Measurements from ENCODE around the gene PRDM5. TPM values are rescaled to one million over a fixed set of nuclear protein-coding genes. Genes with fewer than 3 reads are reported as not detected.

The PRDM5 gene
- total and polyA plus RNA-seq, 10 of the 15 experiments (the other 5 are each of a cell fraction or from before 2014, with no cell fraction given): 0.07 TPM; not detected in 9

- no peak overlapping the region for H2AFZ ChIP-seq (ENCODE audit: control insufficient read depth, low read depth, low read length)
- no peak overlapping the region for H3K4me3 ChIP-seq
- WGBS (ENCODE audit: insufficient coverage, insufficient replicate concordance, low lambda C conversion rate, missing lambda C conversion rate): 0% methylated on average over 3 of the region's 3 CpGs
- ChIA-PET POLR2A (no interaction called here), SMC1A (ENCODE audit: uncharacterized antibody, unreplicated experiment) (no interaction called here), CTCF (no interaction called here), RAD21 (ENCODE audit: unreplicated experiment) (no interaction called here)
- H3K4me2 ChIP-seq (ENCODE audit: control insufficient read depth, insufficient read depth): no peak overlapping the region
- no peak overlapping the region for H3K9ac ChIP-seq (ENCODE audit: control insufficient read depth, insufficient read depth, low read length)
- BruUV-seq (replicated peaks): no TSS peak
- intact Hi-C loops (cut with micrococcal nuclease; ENCODE audit: unreplicated experiment): no loop called here
- no peak for ATAC-seq
- no peak overlapping the region for H3K27ac ChIP-seq (ENCODE audit: control insufficient read depth, insufficient read depth)
- no peaks in the 10 kb centered on the region for H3K27me3 ChIP-seq (replicated peaks in 1 of 2; ENCODE audit: control insufficient read depth in 2 of 2, insufficient read depth in 2 of 2, low read length in 1 of 2)
- no peaks in the 10 kb centered on the region for H3K79me2 ChIP-seq (ENCODE audit: control insufficient read depth, insufficient read depth, low read length)
- H3K36me3 ChIP-seq (ENCODE audit: control insufficient read depth in 2 of 2, insufficient read depth in 2 of 2, low read length in 1 of 2): no peaks in the 10 kb centered on the region
- no peaks in the 10 kb centered on the region for H3K9me3 ChIP-seq (replicated peaks; ENCODE audit: control insufficient read depth, insufficient read depth, low read length)
- H4K20me1 ChIP-seq (ENCODE audit: control insufficient read depth, insufficient read depth): no peaks in the 10 kb centered on the region
- TF ChIP-seq BCL11A (IDR thresholded peaks at IDR 0.05; ENCODE audit: low read depth, low read length): no peak
- TF ChIP-seq MEF2A (IDR thresholded peaks at IDR 0.05; ENCODE audit: insufficient read depth, low read depth, low read length): no peak
- no peak for TF ChIP-seq EZH2 (IDR thresholded peaks at IDR 0.05; ENCODE audit: borderline replicate concordance, control insufficient read depth, low read depth, low read length)
- no peak for TF ChIP-seq EP300 (IDR thresholded peaks at IDR 0.05; ENCODE audit: borderline replicate concordance in 1 of 2, control insufficient read depth in 1 of 2, low read depth in 2 of 2, low read length in 2 of 2)
- TF ChIP-seq SUPT20H (IDR thresholded peaks at IDR 0.05; ENCODE audit: borderline replicate concordance, control insufficient read depth, low read depth, low read length): no peak
- no peak for TF ChIP-seq RUNX3 (IDR thresholded peaks at IDR 0.05; ENCODE audit: low read length)
- no peak for TF ChIP-seq POLR2A (IDR thresholded peaks at IDR 0.05; ENCODE audit: low read depth, low read length)
- no peak for TF ChIP-seq IKZF1 (conservative IDR thresholded peaks at IDR 0.05)
- no peak for TF ChIP-seq ZNF207 (IDR thresholded peaks at IDR 0.05; ENCODE audit: borderline replicate concordance)
- no peak for TF ChIP-seq ATF2 (IDR thresholded peaks at IDR 0.05; ENCODE audit: low read length)
- no peak for TF ChIP-seq ATF7 (IDR thresholded peaks at IDR 0.05; ENCODE audit: low read depth)
- TF ChIP-seq CBX5 (IDR thresholded peaks at IDR 0.05; ENCODE audit: low read depth): no peak
- TF ChIP-seq SUZ12 (IDR thresholded peaks at IDR 0.05; ENCODE audit: unreplicated experiment): no peak
- TF ChIP-seq MTA2 (IDR thresholded peaks at IDR 0.05; ENCODE audit: low read depth): no peak
- no peak for TF ChIP-seq E2F8 (IDR thresholded peaks at IDR 0.05; ENCODE audit: low read depth, partially characterized antibody)
- DNase-seq (ENCODE audit: low read depth, low spot score): no peak
- no peak for FAIRE-seq
- no peaks in the 10 kb centered on the region for H3K4me1 ChIP-seq (ENCODE audit: control insufficient read depth, insufficient read depth, low read length)
- in situ Hi-C loops (cut with MboI): no loop called here
Observed at GRCh38 chr4:120671538-120671937, 251.0 kb downstream of the PRDM5 start.
